Inflammatory macrophage treated with lipopolysaccharide for 1 hour (primary cell): ENCODE data around the gene TCHH.
"Not testable (repeated sequence)": the region's sequence is repeated elsewhere in the genome, so short reads cannot be mapped to it uniquely, and the experiment has no call there.

ENCODE experiments used
- DNase-seq, 2 donors: peaks; one replicate each; pipeline ENCODE4 v3.0.0-alpha.2; 2020 to 2022

The TCHH gene

GRCh38 chr1:152110860-152111514 is 4.3 kb downstream of the TCHH start:
- DNase-seq: peak in 1 of 2 donors; percentile 27

- peak in 1 of 2 donors; percentile 9 for DNase-seq
Measured at GRCh38 chr1:152110365-152110859, 4.8 kb downstream of the TCHH start.

- DNase-seq: no peak
Measured at GRCh38 chr1:152109998-152110294, 5.3 kb downstream of the TCHH start.

- no peak for DNase-seq
Measured at GRCh38 chr1:152109231-152109997, 5.8 kb downstream of the TCHH start.

GRCh38 chr1:152108882-152109222 is 6.4 kb downstream of the TCHH start:
- no peak for DNase-seq

GRCh38 chr1:152107984-152108881 is 7.0 kb downstream of the TCHH start:
- peak; percentile 40 to 45 for DNase-seq

GRCh38 chr1:152107031-152107983 is 7.9 kb downstream of the TCHH start:
- peak in 1 of 2 donors; percentile 21 for DNase-seq

- DNase-seq: no peak
Measured at GRCh38 chr1:152104854-152105253, 10.4 kb downstream of the TCHH start.

- no peak for DNase-seq
Measured at GRCh38 chr1:152096931-152097330, 18.3 kb downstream of the TCHH start.

- DNase-seq: no peak
Measured at GRCh38 chr1:152089014-152089674, 26.1 kb downstream of the TCHH start, which contains the start of gene TCHHL1. TSS of gene TCHHL1 (minus strand) at chr1:152089064. CDS start at chr1:152088143, 921 bp downstream.

GRCh38 chr1:152086760-152087159 is 28.5 kb downstream of the TCHH start:
- DNase-seq: no peak

GRCh38 chr1:152084853-152085252 is 30.4 kb downstream of the TCHH start:
- no peak for DNase-seq

- not testable (repeated sequence) for DNase-seq
Measured at GRCh38 chr1:152081026-152081425, 34.2 kb downstream of the TCHH start.

- not testable (repeated sequence) for DNase-seq
Measured at GRCh38 chr1:152080494-152080893, 34.8 kb downstream of the TCHH start.

- no peak for DNase-seq
Measured at GRCh38 chr1:152078831-152079441, 36.3 kb downstream of the TCHH start.

GRCh38 chr1:152072311-152072710 is 42.9 kb downstream of the TCHH start:
- DNase-seq: no peak

GRCh38 chr1:152071123-152071522 is 44.1 kb downstream of the TCHH start:
- no peak for DNase-seq

GRCh38 chr1:152067929-152068328 is 47.3 kb downstream of the TCHH start:
- no peak for DNase-seq

- DNase-seq: no peak
Measured at GRCh38 chr1:152067150-152067549, 48.1 kb downstream of the TCHH start.

- DNase-seq: no peak
Measured at GRCh38 chr1:152061952-152062351, 53.3 kb downstream of the TCHH start.
